DND-41 (cell line): Measurements from ENCODE around the gene ARV1.

Experiments
- CTCF ChIP-seq: IDR thresholded peaks from 2 replicates; pipeline ENCODE4 v1.5.1; 2012; ENCODE audit warnings: borderline replicate concordance, low read length, moderate library complexity, mild to moderate bottlenecking; ENCODE audit not compliant: poor library complexity, severe bottlenecking; ENCODE audit errors: extremely low read depth
- EZH2 ChIP-seq: IDR thresholded peaks from 3 replicates; pipeline ENCODE4 v1.6.1; 2012; ENCODE audit warnings: borderline replicate concordance, low read depth, mild to moderate bottlenecking, moderate library complexity, low read length, inconsistent platforms; ENCODE audit not compliant: severe bottlenecking

GRCh38 chr1:230957580-230957989, 21.3 kb upstream of the ARV1 start:
- TF ChIP-seq CTCF (no peak), EZH2 (no peak)
